T47D (cell line): ENCODE measurements around the gene TCTN1.
A peak's percentile ranks its signal among the peaks of the same experiment; 100 is the strongest.

Experiments
- DNase-seq, 2 experiments: peaks; one replicate each; pipeline versions ENCODE4 v3.0.0 to v3.0.0-alpha.2; 2011 to 2012; ENCODE audit warnings: low read depth in 1 of 2, low spot score in 1 of 2
- JUND ChIP-seq: IDR thresholded peaks from 2 replicates; pipeline ENCODE4 v1.6.1; 2012; ENCODE audit warnings: low read depth
- in situ Hi-C: cut with HindIII; loops from 2 replicates; pipeline ENCODE4 v1.10.0; 2016; ENCODE audit warnings: low sequenced_read_pairs, low pct_unique_long_range_greater_than_20kb

The TCTN1 gene

GRCh38 chr12:110661337-110661972 is 47.5 kb downstream of the TCTN1 start:
- DNase-seq = no peak
- no peak for TF ChIP-seq JUND
- in situ Hi-C loops = no loop called here

GRCh38 chr12:110666892-110667291 is 53.0 kb downstream of the TCTN1 start:
- TF ChIP-seq JUND = no peak

GRCh38 chr12:110667671-110668070 is 53.7 kb downstream of the TCTN1 start:
- no peak for TF ChIP-seq JUND
- in situ Hi-C loops = no loop called here
- no peak for DNase-seq

More at GRCh38 chr12:110666892-110667291, 53.0 kb downstream of the TCTN1 start:
- no peak for DNase-seq
- in situ Hi-C loops = no loop called here

- no peak for TF ChIP-seq JUND
- in situ Hi-C loops = no loop called here
- DNase-seq = no peak
These were observed 54.7 kb downstream of the TCTN1 start for GRCh38 chr12:110668480-110669192.

- no peak for DNase-seq
- in situ Hi-C loops = no loop called here
These were observed 55.2 kb downstream of the TCTN1 start for GRCh38 chr12:110669193-110669502.

GRCh38 chr12:110670161-110670701 is 56.3 kb downstream of the TCTN1 start:
- in situ Hi-C loops = no loop called here
- no peak for TF ChIP-seq JUND
- no peak for DNase-seq

More at GRCh38 chr12:110669193-110669502, 55.2 kb downstream of the TCTN1 start:
- no peak for TF ChIP-seq JUND

GRCh38 chr12:110676171-110676570 is 62.2 kb downstream of the TCTN1 start:
- DNase-seq = no peak
- in situ Hi-C loops = no loop called here
- TF ChIP-seq JUND = no peak

- TF ChIP-seq JUND = no peak
- no peak for DNase-seq
- in situ Hi-C loops = no loop called here
These were observed 63.4 kb downstream of the TCTN1 start for GRCh38 chr12:110677206-110677911.

GRCh38 chr12:110677982-110678381 is 64.1 kb downstream of the TCTN1 start:
- in situ Hi-C loops = no loop called here
- no peak for TF ChIP-seq JUND
- DNase-seq = no peak

- no peak for TF ChIP-seq JUND
- in situ Hi-C loops = no loop called here
- DNase-seq = peak in 1 of 2 experiments; percentile 52
These were observed 65.3 kb downstream of the TCTN1 start for GRCh38 chr12:110679201-110679600.

- in situ Hi-C loops = no loop called here
- TF ChIP-seq JUND = no peak
- no peak for DNase-seq
These were observed 66.1 kb downstream of the TCTN1 start for GRCh38 chr12:110680032-110680431.

GRCh38 chr12:110683888-110684287 is 70.0 kb downstream of the TCTN1 start:
- TF ChIP-seq JUND = no peak
- in situ Hi-C loops = no loop called here
- no peak for DNase-seq

GRCh38 chr12:110684312-110684836 is 70.4 kb downstream of the TCTN1 start:
- in situ Hi-C loops = no loop called here
- no peak for TF ChIP-seq JUND
- peak in 1 of 2 experiments; percentile 48 for DNase-seq
